HG02943 (cell line): ENCODE data around the gene TAF1B.
"Not testable (repeated sequence)": the region's sequence is repeated elsewhere in the genome, so short reads cannot be mapped to it uniquely, and the experiment has no call there.

ENCODE experiments used
- ATAC-seq: cut with Tn5 transposase; IDR thresholded peaks from one replicate; pipeline ENCODE4 v1.9.1; 2021; ENCODE audit warnings: mild to moderate bottlenecking, low read depth, moderate library complexity; ENCODE audit not compliant: unreplicated experiment

The TAF1B gene

DNA sequence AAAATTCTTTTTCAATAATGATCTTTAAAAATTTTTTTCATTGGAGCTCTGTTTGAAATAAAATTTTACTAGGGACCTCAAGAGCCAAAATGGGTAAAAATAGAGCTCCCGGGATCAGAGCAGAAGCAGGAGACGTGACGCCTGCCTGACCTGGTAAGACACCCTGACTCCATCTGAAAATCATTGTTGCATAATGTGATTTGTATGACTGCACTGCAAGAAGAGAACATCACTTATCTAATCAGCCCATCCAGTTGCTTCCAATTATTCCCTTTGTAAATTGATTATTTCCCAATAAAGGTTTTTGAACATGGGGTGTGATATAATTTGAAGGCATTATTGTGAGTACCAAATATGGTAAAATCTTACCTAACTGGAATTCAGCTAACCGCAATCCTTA is 17.1 kb upstream of the TAF1B start:
- no peak for ATAC-seq

DNA sequence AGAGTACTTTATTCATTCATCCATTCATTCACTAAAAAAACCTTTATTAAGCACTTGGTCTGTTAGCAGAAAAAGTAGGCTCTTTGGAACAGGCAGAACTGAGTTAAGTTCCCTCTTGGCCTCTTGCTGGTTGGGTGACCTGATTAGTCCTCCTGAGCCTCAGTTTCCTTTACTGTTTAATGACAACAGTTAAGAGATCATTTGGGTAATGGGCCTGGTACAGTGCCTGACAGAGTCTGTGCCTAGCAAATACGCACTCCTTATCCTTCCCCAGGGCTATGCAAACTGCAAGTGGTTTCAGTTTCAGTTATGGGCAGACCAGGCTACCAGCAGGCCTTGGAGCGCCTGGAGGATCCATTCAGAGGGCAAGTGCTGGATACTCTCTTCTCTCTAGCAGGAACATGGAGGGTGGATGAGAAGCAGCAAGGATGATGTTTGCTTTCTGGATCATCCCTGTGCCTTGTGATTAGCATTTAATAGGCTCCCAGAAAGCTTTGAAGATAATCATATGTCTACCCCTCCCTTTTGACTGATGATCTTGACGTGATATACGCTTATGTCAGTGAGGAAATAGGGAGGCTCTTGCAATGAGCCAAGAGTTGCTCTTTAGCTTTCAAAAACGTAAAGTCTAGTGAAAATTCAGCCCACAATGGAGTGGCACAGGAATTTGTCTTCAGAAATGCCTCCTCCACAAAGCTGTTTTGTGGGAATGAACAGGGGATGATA is 12.4 kb upstream of the TAF1B start:
- no peak for ATAC-seq

DNA sequence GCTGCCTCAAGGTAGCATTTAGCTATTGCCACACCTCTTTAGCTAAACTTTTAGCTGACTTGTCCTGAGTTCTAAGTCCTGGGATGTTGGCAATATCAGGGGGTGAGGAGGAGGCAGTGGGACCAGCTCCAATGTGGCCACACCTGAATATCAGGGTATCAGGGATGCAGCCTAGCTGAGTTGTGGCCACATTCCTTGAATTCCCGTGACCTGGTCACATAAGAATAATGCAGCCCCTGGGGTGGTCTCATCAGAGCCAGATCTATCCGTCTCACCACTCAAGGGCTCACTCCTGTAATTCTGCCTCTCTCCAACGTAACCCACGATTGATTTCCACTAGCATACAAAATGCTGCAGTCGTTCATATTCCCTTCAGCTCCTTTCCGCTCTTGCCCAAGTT is 11.6 kb upstream of the TAF1B start:
- ATAC-seq = no peak

DNA sequence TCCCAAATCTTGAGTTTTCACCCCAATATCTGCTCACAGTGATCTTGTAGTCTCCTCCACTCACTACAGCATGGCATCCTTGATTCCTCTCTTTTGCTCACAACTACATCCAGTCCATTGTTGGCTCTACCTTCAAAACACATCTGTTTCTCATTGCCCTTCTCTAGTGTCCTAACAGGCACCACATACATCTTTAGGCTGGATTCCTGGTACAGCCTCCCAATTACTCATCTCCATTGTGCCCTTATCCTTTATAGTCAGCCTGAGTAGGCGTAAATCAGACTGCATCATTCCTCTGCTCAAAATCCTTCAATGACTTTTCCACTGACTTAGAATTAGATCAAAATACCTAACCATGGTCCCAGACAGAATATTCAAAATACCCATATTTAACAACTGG is 10.7 kb upstream of the TAF1B start:
- no peak for ATAC-seq

DNA sequence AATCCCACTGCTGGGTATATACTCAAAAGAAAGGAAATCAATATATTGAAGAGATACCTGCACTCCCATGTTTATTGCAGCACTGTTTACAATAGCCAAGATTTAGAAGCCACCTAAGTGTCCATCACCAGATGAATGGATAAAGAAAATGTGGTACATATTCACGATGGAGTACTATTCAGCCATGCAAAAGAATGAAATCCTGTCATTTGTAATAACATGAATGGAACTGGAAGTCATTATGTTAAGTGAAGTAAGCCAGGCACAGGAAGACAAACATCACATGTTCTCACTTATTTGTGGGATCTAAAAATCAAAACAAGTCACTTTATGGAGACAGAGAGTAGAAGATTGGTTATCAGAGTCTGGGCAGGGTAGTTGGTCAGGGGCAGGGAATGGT is 8.2 kb upstream of the TAF1B start:
- not testable (repeated sequence) for ATAC-seq

DNA sequence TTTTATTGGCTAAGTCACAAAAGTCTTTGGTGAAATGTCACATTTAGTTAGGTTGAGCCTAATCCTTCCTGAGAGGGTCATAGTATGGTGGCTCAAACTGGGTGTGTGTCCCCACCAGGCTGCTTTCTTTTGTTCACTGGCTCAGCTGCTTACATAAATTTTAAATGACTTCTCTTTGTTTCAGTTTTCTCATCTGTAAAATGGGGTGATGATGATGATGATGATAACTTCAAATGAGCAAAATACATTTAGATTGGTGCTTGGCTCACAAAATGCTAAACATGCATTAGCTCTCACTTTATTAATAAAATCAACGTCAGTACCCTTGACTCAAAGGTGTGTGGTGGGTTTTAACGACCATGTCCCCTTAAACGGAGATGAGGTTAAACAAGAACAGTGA is 7.2 kb upstream of the TAF1B start:
- ATAC-seq = no peak

DNA sequence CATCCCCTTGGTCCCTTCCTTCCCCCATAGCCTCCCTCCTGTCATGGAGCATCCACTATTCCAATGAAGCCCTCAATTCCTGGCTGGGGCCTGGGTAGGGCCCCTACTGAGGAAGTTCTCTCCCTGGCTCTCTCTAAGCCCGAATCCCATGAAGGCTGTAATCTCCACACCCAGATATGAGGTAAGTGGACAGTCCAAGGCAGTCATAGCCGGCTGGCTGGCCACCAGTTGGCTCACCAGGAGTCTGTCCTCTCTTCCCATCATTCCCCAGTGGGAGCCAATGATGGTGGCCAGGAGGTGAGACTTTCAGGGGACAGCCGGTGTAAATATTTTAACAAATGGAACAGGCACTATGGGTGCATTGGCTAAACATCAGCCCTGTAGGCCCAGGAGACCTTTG is 6.8 kb upstream of the TAF1B start:
- no peak for ATAC-seq

DNA sequence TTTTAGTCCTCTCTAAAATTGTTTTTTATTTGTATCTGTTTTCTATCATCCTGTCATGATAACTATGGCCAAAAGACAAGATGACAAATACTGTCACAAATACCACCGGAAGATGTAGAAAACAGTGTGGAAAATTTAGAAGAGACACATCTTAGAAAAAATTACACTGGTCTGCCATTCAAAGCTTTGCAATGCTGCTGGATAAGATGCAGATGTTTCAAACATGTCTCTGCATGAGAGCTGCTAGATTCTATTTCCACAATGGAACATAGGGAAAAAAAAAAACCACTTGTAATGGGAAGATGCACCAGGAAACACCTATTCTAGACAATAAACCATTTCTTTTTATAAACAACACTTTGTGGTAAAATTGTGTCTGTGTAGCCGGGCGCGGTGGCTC is 5.8 kb upstream of the TAF1B start:
- ATAC-seq = no peak

DNA sequence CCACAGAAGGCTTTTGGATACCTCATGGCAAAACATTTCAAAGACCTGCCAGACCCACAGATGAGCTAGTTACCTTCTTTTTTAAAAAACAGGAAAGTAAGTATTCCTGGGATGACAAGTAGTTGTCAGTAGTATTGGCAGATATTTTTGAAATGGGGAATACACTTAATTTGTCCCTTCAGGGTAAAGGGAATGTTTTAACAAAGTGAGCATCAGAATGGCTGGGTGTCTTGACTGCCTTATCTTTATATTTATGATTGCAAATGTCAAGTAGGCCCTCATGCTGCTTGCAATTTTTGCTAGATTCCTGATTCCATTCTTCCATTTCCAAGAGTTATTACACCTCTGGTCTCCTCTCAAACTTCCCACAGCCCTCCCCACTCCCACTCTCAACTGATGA is 4.9 kb upstream of the TAF1B start:
- ATAC-seq = no peak

DNA sequence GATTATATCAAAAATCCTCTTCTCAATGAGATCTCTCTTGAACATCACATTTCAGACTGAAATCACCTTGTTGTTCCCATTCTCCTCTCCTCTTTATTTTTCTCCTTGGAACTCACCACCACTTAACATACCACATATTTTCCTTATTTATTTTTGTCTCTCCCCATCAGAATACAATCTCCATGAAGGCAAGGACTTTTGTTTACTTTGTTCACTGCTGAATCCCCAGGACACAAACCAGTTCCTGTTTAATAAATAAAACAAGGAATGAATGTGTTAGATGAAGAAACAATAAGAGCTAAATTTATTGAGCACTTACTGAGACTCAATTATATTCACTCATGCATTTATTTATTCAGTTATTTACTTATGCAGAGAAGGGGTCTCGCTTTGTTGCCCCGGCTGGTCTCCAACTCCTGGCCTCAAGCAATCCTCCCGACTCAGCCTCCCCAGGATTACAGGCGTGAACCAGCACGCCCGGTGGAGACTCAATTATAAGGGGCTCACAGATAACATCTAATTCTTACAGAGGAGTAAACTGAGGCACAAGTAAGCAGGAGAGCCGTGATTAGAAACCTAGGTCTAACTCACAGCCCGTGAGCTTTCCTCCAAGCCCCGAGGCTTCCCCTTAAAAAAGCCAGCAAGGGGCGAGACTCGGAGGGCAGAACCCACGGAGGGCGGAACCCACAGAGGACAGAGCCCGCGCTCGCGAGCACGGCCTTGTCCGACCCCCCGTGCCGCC is 616 bp upstream of the TAF1B start:
- ATAC-seq = no peak

DNA sequence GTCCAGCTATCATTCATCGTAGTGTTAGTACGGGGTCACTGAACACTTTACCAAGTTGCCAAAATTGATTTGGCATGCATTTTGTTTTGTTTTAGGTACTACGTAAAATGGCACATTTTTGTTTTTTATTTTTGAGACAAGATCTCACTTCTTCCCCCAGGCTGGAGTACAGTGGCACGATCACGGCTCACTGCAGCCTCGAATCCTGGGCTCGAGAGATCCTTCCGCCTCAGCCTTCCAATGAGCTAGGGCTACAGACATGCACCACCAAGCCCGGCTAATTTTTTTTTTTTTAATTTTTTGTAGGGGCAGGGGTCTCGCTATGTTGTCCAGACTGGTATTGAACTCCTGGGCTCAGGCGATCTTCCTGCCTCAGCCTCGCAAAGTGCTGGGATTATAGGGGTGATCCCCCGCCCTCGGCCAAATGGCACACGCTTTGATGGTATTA is 786 bp downstream of the TAF1B start:
- no peak for ATAC-seq

DNA sequence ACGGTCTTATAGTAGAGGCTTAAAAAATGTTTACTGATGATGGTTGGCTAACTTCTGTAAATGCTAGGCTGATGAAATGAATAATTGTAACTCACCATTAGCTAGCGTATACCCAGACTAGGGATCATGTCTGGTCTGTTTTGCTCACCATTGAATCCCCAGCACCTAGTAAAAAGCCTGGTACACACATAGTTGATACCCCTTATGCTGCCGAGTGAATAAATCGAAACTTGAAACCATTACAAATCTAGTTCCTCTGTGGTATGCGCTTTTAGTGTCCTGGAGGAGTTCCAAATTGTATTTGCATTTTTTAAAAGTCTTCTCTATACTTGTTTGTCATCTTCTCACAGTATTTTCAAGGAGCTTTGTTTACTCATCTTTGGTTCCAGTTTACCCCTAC is 1.3 kb downstream of the TAF1B start:
- no peak for ATAC-seq

DNA sequence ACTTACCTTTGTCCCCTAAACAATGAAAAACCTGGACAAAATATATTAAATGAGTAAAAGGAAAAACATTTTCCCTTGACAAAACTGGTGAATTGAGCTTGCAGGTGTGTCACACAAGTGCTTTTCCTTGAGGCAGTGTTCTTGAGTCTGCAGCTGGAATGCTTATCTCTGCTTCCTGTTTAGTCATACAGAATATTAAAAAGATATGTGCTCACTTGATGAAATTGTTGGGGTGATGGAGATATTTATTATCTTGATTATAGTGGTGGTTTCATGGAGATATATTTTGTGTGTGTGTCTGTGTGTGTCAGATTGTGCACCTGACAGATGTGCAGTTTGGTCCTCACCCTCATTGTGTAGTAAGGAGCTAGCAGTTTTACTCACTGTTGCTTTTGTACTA is 3.3 kb downstream of the TAF1B start:
- no peak for ATAC-seq

DNA sequence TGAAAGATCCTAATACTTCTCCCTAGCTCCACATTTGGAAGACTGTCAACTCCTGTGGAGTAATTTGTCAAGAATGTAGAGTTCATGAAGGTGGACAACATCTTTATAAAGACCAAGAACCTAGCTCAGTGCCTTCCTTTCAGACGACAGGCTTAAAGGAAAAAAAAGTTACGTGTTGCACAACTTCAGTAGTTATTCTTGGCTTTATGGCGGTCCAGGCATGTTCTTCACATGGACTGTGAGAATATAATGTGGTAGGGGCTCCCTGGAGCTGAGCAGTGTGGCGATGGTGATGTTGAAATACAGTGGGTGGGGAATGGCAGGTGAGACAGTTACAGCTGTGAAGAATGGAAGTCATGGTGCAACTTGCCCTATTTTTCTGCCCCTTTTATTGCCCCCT is 3.9 kb downstream of the TAF1B start:
- ATAC-seq = no peak

DNA sequence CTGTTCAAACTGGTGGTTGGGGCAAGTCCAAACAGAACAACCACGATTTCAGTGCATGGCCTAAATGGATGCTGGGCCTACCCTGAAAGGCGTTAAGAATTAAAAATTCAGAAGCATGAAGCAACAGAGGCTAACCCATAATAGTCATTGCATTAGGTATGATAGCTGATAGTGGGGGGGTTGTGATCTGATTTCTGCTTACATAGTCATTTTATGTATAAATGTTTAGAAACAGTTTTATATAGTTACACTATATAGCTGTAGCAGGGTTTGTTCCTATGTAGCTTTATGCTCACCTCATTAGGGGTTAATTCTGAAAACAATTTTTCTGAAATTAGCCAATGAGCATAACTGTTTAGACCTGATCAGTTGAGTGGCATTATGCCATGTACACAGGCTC is 9.6 kb downstream of the TAF1B start:
- ATAC-seq = no peak

DNA sequence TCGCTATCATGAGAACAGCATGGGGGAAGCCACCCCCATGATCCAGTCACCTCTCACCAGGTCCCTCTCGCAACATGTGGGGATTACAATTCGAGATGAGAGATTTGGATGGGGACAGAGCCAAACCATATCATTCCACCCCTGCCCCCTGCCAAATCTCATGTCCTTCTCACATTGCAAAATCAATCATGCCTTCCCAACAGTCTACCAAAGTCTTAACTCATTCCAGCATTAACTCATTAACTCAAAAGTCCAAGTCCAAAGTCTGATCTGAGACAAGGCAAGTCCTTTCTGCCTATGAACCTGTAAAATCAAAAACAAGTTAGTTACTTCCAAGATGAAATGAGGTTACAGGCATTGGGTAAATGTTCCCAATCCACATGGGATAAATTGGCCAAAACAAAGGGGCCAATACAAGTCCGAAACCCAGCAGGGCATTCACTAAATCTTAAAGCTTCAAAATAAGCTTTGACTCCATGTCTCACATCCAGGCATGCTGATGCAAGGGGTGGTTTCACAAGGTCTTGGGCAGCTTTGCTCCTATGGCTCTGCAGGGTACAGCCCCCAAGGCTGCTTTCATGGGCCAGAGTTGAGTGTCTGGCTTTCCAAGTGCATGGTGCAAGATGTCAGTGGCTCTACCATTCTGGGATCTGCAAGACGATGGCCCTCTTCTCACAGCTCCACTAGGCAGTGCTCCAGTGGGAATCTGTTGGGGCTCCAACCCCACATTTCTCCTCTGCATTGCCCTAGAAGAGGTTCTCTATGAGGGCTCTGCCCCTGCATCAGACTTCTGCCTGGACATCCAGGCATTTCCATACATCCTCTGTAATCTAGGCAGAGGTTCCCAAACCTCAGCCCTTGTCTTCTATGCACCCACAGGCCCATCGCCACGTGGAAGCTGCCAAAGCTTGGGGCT is 14.8 kb downstream of the TAF1B start:
- no peak for ATAC-seq

DNA sequence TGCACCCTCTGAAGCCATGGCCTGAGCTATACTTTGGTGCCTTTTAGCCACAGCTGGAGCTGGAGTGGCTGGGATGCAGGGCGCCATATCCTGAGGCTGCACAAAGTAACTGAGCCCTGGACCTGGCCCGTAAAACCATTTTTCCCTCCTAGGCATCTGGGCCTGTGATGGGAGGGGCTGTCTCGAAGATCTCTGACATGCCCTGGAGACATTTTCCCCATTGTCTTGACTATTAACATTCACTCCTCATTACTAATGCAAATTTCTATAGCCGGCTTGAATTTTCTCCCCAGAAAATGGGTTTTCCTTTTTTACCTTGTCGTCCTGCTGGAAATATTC is 15.4 kb downstream of the TAF1B start:
- no peak for ATAC-seq

DNA sequence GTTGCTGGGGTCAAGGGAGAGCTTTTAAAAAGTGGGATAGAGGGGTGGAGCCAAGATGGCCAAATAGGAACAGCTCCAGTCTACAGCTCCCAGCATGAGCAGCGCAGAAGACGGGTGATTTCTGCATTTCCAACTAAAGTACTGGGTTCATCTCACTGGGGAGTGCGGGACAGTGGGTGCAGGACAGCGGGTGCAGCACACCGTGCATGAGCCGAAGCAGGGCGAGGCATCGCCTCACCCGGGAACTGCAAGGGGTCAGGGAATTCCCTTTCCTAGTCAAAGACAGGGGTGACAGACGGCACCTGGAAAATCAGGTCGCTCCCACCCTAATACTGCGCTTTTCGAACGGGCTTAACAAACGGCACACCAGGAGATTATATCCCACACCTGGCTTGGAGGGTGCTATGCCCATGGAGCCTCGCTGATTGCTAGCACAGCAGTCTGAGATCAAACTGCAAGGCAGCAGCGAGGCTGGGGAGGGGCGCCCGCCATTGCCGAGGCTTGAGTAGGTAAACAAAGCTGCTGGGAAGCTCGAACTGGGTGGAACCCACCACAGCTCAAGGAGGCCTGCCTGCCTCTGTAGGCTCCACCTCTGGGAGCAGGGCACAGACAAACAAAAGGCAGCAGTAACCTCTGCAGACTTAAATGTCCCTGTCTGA is 17.8 kb downstream of the TAF1B start:
- not testable (repeated sequence) for ATAC-seq

DNA sequence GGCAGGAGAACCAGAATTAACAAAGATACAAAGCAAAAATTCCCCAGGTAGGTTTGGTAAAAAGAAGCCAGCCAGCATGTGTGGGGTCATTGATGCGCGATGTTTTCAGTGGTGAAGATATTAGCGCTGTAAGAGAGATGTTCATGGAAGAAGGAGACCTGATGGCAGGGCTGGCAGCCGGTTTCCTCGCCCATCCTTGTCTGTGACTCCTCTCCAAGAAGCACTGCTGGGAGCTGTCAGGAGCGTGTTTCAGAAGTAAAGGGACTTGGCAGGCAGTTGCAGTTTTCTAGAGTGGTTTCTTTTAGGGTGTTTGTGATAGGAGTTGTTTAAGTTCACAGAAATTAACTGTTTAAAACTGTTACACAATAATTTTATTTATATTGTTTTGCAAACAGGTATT is 24.6 kb downstream of the TAF1B start:
- no peak for ATAC-seq

DNA sequence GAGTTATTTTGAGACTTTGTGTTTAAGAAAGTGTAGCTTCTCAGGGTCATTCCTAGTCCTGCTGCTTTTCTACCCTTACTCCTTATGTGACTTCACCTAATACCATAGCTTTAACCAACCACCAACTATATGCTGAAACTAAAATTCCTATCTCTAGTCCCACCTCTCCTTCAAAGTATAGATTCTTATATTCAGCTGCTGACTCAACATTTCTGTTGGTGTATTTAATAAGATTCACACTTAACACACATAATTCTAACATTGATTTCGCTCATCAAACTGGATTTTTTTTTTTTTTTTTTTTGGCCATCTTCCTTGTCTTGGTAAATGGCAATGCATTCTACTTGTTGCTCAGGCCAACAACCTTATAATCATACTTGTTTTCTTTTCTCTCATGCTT is 30.1 kb downstream of the TAF1B start:
- no peak for ATAC-seq

DNA sequence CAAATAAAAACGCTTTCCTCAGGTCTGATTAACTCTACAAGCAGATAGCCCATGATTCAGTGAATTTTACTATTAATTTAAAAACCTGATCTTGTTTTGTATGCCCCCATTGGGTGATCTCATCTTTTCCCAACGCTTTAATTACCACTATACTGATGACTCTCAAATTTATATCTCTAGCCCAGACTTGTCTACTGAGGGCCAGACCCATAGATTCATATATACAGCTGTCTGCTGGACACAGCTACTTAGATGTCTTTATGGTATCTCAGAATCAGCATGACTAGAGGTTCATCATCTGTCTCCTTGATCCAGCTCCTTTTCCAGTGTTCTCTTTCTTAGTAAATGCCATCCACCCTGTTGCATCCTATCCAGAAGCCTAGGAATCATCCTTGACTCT is 33.8 kb downstream of the TAF1B start:
- no peak for ATAC-seq
